GM12878 (cell line): ENCODE data around the gene CSNK2A1. TPM values are rescaled to one million over a fixed set of nuclear protein-coding genes. Genes with fewer than 3 reads are reported as not detected.

ENCODE experiments used
- ATAC-seq: fragments of 200-7000 bp; cut with Tn5 transposase; 3 replicates; pipeline ENCODE4 v1.9.1; 2020; ENCODE audit warnings: mild to moderate bottlenecking, moderate library complexity
- BruUV-seq: library from RNA; stranded (reverse); fragments of 400-500 nt; replicated peaks from 2 replicates; lab custom pipeline; 2021; lab: Mats Ljungman, UMichigan
- CTCF ChIA-PET: fragments of 300-600 bp; sonication (Branson Sonifier 250); formaldehyde crosslinking; extraction: SDS; loops from one replicate; lab custom pipeline; 2021; ENCODE audit warnings: inconsistent platforms; lab: Yijun Ruan, JAX
- POLR2A ChIA-PET: fragments of 350-600 bp; formaldehyde crosslinking; extraction: SDS; loops from one replicate; lab custom pipeline; 2021; ENCODE audit warnings: inconsistent platforms; lab: Charles Lee
- RAD21 ChIA-PET: fragments of 300-600 bp; sonication (Branson Sonifier 250); formaldehyde crosslinking; loops from one replicate; lab custom pipeline; 2023; ENCODE audit warnings: antibody characterized with exemption; ENCODE audit not compliant: unreplicated experiment; lab: Charles Lee
- SMC1A ChIA-PET: fragments of 300-600 bp; sonication (Branson Sonifier 250); formaldehyde crosslinking; loops from one replicate; lab custom pipeline; 2023; ENCODE audit not compliant: unreplicated experiment, uncharacterized antibody; lab: Charles Lee
- DNase-seq: peaks from one replicate; pipeline ENCODE4 v3.0.0-alpha.2; 2011; ENCODE audit warnings: low read depth, low spot score
- FAIRE-seq: peaks from 3 replicates; lab custom pipeline; 2011; peaks lifted over from hg19 to GRCh38; lab: Jason Lieb, UNC
- H2AFZ ChIP-seq: 2 replicates; pipeline ENCODE4 v1.6.0; 2011; ENCODE audit warnings: low read depth, low read length, control low read depth; ENCODE audit not compliant: control insufficient read depth
- H3K27ac ChIP-seq: 2 replicates; pipeline ENCODE4 v1.5.1; 2011; ENCODE audit warnings: control low read depth; ENCODE audit not compliant: control insufficient read depth, insufficient read depth
- H3K27me3 ChIP-seq, 2 experiments: replicated peaks in 1 of 2; 2 replicates each; pipeline versions ENCODE4 v1.6.0 to v1.6.1; 2011; ENCODE audit warnings: low read length in 1 of 2; ENCODE audit not compliant: control insufficient read depth in 2 of 2, insufficient read depth in 2 of 2
- H3K36me3 ChIP-seq, 2 experiments: 2 replicates each; pipeline ENCODE4 v1.5.1; 2011; ENCODE audit warnings: low read length in 1 of 2; ENCODE audit not compliant: control insufficient read depth in 2 of 2, insufficient read depth in 2 of 2
- H3K4me1 ChIP-seq: 2 replicates; pipeline ENCODE4 v1.6.1; 2011; ENCODE audit warnings: mild to moderate bottlenecking, low read length, moderate library complexity, mixed read lengths; ENCODE audit not compliant: control insufficient read depth, insufficient read depth
- H3K4me2 ChIP-seq: 2 replicates; pipeline ENCODE4 v1.6.0; 2011; ENCODE audit warnings: control low read depth; ENCODE audit not compliant: control insufficient read depth, insufficient read depth
- H3K4me3 ChIP-seq: fragments of 200-600 bp; sonication (generic); 2 replicates; pipeline ENCODE4 v1.5.1; 2016
- H3K79me2 ChIP-seq: 2 replicates; pipeline ENCODE4 v1.6.0; 2011; ENCODE audit warnings: low read length; ENCODE audit not compliant: control insufficient read depth, insufficient read depth
- H3K9ac ChIP-seq: 2 replicates; pipeline ENCODE4 v1.8.0; 2011; ENCODE audit warnings: low read length, control low read depth, mixed read lengths; ENCODE audit not compliant: control insufficient read depth, insufficient read depth
- H3K9me3 ChIP-seq: replicated peaks from 3 replicates; pipeline ENCODE4 v1.5.1; 2011; ENCODE audit warnings: mild to moderate bottlenecking, low read length; ENCODE audit not compliant: control insufficient read depth, insufficient read depth
- H4K20me1 ChIP-seq: 2 replicates; pipeline ENCODE4 v1.6.0; 2011; ENCODE audit not compliant: control insufficient read depth, insufficient read depth
- BCL3 ChIP-seq: IDR thresholded peaks from 2 replicates; pipeline ENCODE4 v1.6.1; 2011; ENCODE audit warnings: borderline replicate concordance, low read depth, mild to moderate bottlenecking, moderate library complexity, low read length; ENCODE audit not compliant: insufficient read depth, poor library complexity, severe bottlenecking
- BCLAF1 ChIP-seq: fragments of 450-650 bp; IDR thresholded peaks from 2 replicates; pipeline ENCODE4 v1.6.1; 2017; ENCODE audit warnings: antibody characterized with exemption, mild to moderate bottlenecking, moderate library complexity
- CBFB ChIP-seq: IDR thresholded peaks from 2 replicates; pipeline ENCODE4 v1.6.1; 2016; ENCODE audit warnings: antibody characterized with exemption, low read depth
- EGR1 ChIP-seq, 2 experiments: IDR thresholded peaks; 1 replicate in 1 of 2; 2 replicates in 1 of 2; pipeline ENCODE4 v1.6.1; 2011 to 2012; ENCODE audit warnings: low read depth in 2 of 2, low read length in 2 of 2, borderline replicate concordance in 1 of 2, mild to moderate bottlenecking in 1 of 2, moderate library complexity in 1 of 2
- FOXM1 ChIP-seq: IDR thresholded peaks from 2 replicates; pipeline ENCODE4 v1.6.1; 2012; ENCODE audit warnings: low read depth, mild to moderate bottlenecking, inconsistent platforms, low read length, moderate library complexity
- MAX ChIP-seq: IDR thresholded peaks from 2 replicates; pipeline ENCODE4 v1.6.1; 2012; ENCODE audit warnings: low read depth, low read length, improper control_type of control experiment
- MEF2B ChIP-seq: fragments of 450-650 bp; IDR thresholded peaks from 2 replicates; pipeline ENCODE4 v1.6.1; 2018; ENCODE audit warnings: mild to moderate bottlenecking, moderate library complexity; ENCODE audit not compliant: partially characterized antibody, poor library complexity, severe bottlenecking
- NR2C1 ChIP-seq: fragments of 450-650 bp; IDR thresholded peaks from 2 replicates; pipeline ENCODE4 v1.6.1; 2017; ENCODE audit warnings: antibody characterized with exemption, mild to moderate bottlenecking, moderate library complexity
- NR2C2 ChIP-seq: IDR thresholded peaks from 2 replicates; pipeline ENCODE4 v1.6.1; 2011; ENCODE audit warnings: borderline replicate concordance, low read depth; ENCODE audit not compliant: control insufficient read depth, insufficient read length
- RUNX3 ChIP-seq: IDR thresholded peaks from 2 replicates; pipeline ENCODE4 v1.6.1; 2012; ENCODE audit warnings: low read length, inconsistent platforms
- SMAD1 ChIP-seq: fragments of 450-650 bp; IDR thresholded peaks from 2 replicates; pipeline ENCODE4 v1.6.1; 2018; ENCODE audit warnings: mild to moderate bottlenecking, low read depth; ENCODE audit not compliant: partially characterized antibody
- SREBF1 ChIP-seq: IDR thresholded peaks from 2 replicates; pipeline ENCODE4 v1.6.1; 2012; ENCODE audit warnings: mild to moderate bottlenecking, low read length
- USF1 ChIP-seq: IDR thresholded peaks from 2 replicates; pipeline ENCODE4 v1.6.1; 2011; ENCODE audit warnings: borderline replicate concordance, low read depth, mild to moderate bottlenecking, moderate library complexity, mixed read lengths, low read length; ENCODE audit not compliant: insufficient read depth; ENCODE audit errors: extremely low read length
- YY1 ChIP-seq: IDR thresholded peaks from 2 replicates; pipeline ENCODE4 v1.6.1; 2011; ENCODE audit warnings: low read depth, mild to moderate bottlenecking, low read length
- whole genome bisulfite sequencing: methylation state at CpG from one replicate; pipeline ENCODE4 v1.1.6; 2016; ENCODE audit warnings: low lambda C conversion rate; ENCODE audit not compliant: insufficient replicate concordance, insufficient coverage; ENCODE audit errors: missing lambda C conversion rate; 5-methylcytosine and 5-hydroxymethylcytosine counted together
- in situ Hi-C: fragments of 300-500 bp; cut with MboI; formaldehyde crosslinking; loops from 9 replicates; pipeline ENCODE4 v1.14.3; 2018; ENCODE audit warnings: mixed read lengths
- intact Hi-C: fragments of 100-400 bp; cut with micrococcal nuclease; formaldehyde crosslinking; loops from one replicate; pipeline ENCODE4 v1.14.2; 2022; ENCODE audit not compliant: unreplicated experiment
- polyA plus RNA-seq, 11 experiments: library from polyadenylated mRNA; depleted of rRNA in 4 of 11; unstranded in 6 of 11; stranded (reverse) in 5 of 11; fragments of >200 nt; fragmentation: Nextera tagmentation in 4 of 11; fragmentation: Illumina TruSeq in 1 of 11; extraction: Ambion mirVana in 4 of 11; extraction: Trizol in 1 of 11; gene quantifications; 1 replicate in 1 of 11; 2 replicates in 10 of 11; pipeline versions ENCODE4 v1.2.1 to v1.2.3, GENCODE V29; 2011 to 2016; ENCODE audit warnings: inconsistent platforms in 2 of 11, missing spikeins in 2 of 11, low read depth in 1 of 11
- total RNA-seq, 4 experiments: library from RNA; depleted of rRNA in 3 of 4; stranded (reverse); fragments of >200 nt in 3 of 4; fragmentation: Illumina TruSeq in 1 of 4; extraction: Trizol in 1 of 4; gene quantifications; 2 replicates each; pipeline versions ENCODE4 v1.2.1 to v1.2.3, GENCODE V29; 2013 to 2021

The CSNK2A1 gene
- total and polyA plus RNA-seq, 10 of the 15 experiments (the other 5 are each of a cell fraction or from before 2014, with no cell fraction given): 47.6 to 199 (median 95.0) TPM

GRCh38 chr20:437787-438486 lies 105.7 kb downstream of the CSNK2A1 start (continued):
- no peak for TF ChIP-seq SMAD1
- no peak for TF ChIP-seq BCL3
- no peak for TF ChIP-seq USF1

- Histone ChIP-seq H3K9me3 (no peaks in the 10 kb centered on the region), H3K4me3 (no peak overlapping the region), H3K9ac (no peak overlapping the region), H3K4me2 (no peak overlapping the region), H3K79me2 (no peaks in the 10 kb centered on the region), H2AFZ (no peak overlapping the region), H3K27ac (no peak overlapping the region), H4K20me1 (no peaks in the 10 kb centered on the region), H3K27me3 (no peaks in the 10 kb centered on the region), H3K4me1 (peaks cover 44% of the 10 kb centered on the region), H3K36me3 (peaks cover 24 to 39% of the 10 kb centered on the region in 2 experiments)
- DNase-seq: no peak
- WGBS: 100% methylated on average over 5 of the region's 5 CpGs
- ChIA-PET CTCF (no interaction called here), RAD21 (no interaction called here), SMC1A (no interaction called here), POLR2A (no interaction called here)
- FAIRE-seq: no peak
- in situ Hi-C loops: no loop called here
- no TSS peak for BruUV-seq
- no peak for ATAC-seq
- no peak for TF ChIP-seq BCLAF1
- no peak for TF ChIP-seq MEF2B
- no peak for TF ChIP-seq RUNX3
- no peak for TF ChIP-seq MAX
- no peak for TF ChIP-seq USF1
- no peak for TF ChIP-seq EGR1 (IDR thresholded peaks at IDR 0.05; ENCODE audit: borderline replicate concordance in 1 of 2, low read depth in 2 of 2, low read length in 2 of 2)
- TF ChIP-seq SREBF1: no peak
- TF ChIP-seq NR2C2: no peak
- TF ChIP-seq YY1: no peak
- TF ChIP-seq FOXM1: no peak
- no peak for TF ChIP-seq NR2C1
- TF ChIP-seq CBFB: no peak
- intact Hi-C loops: no loop called here
Measured at GRCh38 chr20:436476-436875, 107.1 kb downstream of the CSNK2A1 start.
